Retina (tissue), 1 donor: ENCODE measurements around the gene NUP88.

ENCODE experiments used
- DNase-seq: peaks from one replicate; pipeline ENCODE4 v3.0.0-alpha.2; 2016

The NUP88 gene

DNA sequence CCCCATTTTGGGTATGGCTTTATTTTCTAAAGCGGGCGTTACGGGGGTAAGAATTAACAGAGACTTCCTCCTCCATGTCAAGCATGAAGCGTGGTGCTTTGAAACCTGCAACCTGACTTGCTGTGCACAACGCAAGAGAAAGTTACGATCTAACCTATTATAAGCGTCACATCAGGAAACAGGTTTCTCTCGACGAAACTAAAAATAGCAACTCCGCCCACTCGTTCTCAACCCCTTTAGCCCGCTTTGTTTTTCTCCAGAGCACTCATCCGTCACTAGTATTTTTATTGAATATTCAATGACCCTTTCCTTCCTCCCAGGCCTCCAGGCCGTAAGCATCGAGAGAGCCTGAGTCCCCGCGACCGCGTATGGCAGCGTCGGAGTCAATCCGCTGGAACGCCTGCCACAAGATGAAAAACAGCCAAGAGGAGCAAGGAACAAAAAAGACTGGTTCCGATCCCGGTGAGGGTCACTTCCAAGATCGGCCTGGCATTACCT, 555 bp downstream of the NUP88 start:
- DNase-seq = no peak

- no peak for DNase-seq
Measured at GRCh38 chr17:5416901-5417300, 2.6 kb downstream of the NUP88 start.

- DNase-seq = no peak
Measured at GRCh38 chr17:5413682-5414081, 5.8 kb downstream of the NUP88 start.

- DNase-seq = no peak
Measured at GRCh38 chr17:5410594-5411272, 8.7 kb downstream of the NUP88 start.

- no peak for DNase-seq
Measured at GRCh38 chr17:5408186-5408585, 11.3 kb downstream of the NUP88 start.

GRCh38 chr17:5405400-5405799, 14.1 kb downstream of the NUP88 start:
- no peak for DNase-seq

DNA sequence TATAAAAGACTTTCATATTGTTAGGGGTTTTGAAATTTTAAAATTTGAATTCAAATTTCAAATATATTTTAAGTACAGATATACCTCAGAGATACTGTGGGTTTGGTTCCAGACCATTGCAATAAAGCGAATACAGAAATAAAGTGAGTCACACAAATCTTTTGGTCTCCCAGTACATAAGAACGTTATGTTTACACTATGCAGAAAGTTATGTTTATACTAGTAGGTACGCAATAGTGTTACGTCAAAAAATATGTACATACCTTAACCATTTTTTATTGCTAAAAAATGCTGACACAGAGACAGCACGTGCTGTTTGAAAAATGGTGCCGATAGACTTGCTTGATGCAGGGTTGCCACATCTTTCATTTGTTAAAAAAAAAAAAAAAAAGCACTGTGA, 19.7 kb downstream of the NUP88 start:
- DNase-seq = no peak

GRCh38 chr17:5396612-5397011, 22.9 kb downstream of the NUP88 start:
- DNase-seq = no peak

DNA sequence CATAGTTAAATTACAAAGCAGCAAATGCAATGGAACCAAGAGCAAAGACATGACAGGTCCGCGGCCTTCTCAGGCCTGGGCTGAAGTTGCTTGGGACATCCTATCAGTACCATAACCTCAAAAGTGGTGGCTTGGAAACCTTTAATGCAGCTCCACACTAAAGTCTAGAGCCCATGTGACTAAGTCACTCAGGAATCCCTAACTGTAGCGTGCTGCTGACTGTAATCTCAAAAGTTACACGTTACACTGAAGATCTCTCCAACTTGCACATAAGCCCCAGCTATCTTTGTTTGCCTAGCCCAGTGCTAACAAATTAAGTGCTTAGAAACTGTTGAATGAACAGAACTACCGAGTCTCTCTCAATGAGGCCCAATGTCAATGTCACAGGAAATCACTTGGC, 27.8 kb downstream of the NUP88 start:
- DNase-seq = no peak

GRCh38 chr17:5381542-5381941, 37.9 kb downstream of the NUP88 start:
- no peak for DNase-seq

- DNase-seq = no peak
Measured at GRCh38 chr17:5380491-5381135, 38.8 kb downstream of the NUP88 start.

GRCh38 chr17:5379351-5380107, 39.9 kb downstream of the NUP88 start:
- DNase-seq = no peak

DNA sequence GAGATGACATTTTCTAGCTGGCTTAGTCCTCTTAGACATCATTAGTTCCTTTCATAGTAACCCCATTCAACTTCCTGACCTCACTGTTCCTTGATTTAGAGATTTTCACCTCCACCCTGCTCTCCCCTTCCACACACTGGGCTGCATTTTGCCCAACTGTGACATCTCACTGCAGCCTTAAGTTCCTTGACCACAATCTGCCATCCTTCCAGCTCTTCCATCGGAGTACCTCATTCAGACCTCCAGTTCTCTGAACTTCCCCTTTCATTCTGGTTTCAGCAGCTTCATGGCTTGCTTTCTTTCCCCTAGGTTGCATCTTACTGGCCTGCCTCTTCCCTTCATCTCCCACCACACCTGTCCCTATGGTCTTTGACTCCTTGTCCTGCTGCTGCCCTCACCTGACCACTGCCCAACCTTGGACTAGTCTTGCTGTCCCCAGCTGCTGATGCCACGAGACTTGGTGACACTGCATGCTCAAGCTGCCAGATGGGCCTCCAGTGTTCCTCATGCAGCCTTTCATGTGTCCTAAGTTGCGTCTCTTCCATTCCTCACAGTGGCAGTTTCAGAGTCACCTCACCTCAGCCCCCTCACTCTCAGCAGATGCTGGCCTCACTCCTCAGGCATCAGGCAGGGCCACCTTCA, 40.8 kb downstream of the NUP88 start:
- DNase-seq = no peak

DNA sequence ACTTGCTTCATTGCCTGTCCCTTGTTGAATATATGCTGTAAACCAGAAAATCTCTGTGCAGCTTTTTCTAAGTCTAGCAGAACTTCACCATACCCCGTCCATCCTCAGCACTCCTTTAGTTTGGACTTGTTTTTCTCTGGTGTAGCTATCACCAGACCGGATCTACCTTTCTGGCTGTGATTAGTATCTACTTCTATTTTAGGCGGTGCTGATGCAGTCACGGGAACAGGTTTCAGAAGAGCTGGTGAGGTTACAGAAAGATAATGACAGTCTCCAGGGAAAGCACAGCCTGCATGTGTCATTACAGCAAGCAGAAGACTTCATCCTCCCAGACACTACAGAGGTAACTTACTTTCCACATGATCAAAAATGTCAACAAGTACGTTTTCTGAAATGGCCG, 46.4 kb downstream of the NUP88 start:
- no peak for DNase-seq

- DNase-seq = no peak
Measured at GRCh38 chr17:5370411-5370810, 49.1 kb downstream of the NUP88 start.

GRCh38 chr17:5365831-5366230, 53.6 kb downstream of the NUP88 start:
- DNase-seq = no peak

DNA sequence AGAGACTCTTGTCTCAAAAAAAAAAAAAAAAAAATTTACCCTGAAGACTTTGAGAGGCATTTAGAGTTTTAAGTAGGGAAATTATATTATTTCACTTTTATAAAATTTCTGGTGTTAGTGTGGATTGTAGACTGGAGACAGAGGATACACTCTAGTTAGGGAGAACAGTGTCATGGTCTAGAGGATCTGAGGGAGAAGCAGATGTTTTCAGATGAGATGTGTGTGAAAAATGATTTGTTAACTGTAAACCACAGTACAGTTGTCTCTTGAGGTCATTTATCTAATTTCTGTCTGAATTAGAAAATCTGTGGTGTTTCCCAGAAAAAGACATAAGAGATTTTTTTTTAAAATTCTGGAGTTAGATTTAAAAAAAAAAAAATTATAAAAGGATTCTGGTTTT, 54.8 kb downstream of the NUP88 start:
- DNase-seq = no peak

DNA sequence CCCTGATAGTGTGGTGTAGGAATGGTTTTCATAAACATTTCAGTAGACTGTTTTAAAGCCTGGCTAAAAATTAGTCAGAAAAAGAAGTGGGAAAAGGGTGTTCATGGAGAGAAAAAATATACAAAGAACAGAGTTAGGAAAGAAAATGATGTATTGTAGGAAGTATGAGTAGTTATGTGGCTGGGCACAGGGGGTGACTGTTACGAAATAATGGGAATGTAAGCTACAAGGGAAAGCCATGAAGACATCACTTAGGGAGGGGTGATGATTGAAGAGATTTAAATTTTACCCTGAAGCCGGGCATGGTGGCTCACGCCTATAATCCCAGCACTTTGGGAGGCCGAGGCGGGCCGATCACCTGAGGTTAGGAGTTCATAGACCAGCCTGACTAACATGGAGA, 55.3 kb downstream of the NUP88 start:
- no peak for DNase-seq

GRCh38 chr17:5362162-5362811, 57.2 kb downstream of the NUP88 start:
- no peak for DNase-seq

DNA sequence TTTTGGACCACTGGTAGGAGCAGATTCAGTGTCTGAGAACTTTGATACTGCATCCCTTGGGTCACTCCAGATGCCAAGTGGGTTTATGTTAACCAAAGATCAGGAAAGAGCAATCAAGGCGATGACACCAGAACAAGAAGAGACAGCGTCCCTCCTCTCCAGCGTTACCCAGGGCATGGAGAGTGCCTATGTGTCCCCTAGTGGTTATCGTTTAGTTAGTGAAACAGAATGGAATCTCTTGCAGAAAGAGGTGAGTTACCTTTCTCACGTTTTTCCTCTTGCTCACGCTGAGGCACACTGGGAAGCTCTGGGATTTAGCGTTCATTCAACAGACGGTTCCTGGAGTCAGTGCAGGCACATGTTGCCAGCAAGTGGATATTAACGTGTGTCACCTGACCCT, 58.0 kb downstream of the NUP88 start:
- DNase-seq = no peak

GRCh38 chr17:5355421-5356129, 63.9 kb downstream of the NUP88 start:
- DNase-seq = no peak

DNA sequence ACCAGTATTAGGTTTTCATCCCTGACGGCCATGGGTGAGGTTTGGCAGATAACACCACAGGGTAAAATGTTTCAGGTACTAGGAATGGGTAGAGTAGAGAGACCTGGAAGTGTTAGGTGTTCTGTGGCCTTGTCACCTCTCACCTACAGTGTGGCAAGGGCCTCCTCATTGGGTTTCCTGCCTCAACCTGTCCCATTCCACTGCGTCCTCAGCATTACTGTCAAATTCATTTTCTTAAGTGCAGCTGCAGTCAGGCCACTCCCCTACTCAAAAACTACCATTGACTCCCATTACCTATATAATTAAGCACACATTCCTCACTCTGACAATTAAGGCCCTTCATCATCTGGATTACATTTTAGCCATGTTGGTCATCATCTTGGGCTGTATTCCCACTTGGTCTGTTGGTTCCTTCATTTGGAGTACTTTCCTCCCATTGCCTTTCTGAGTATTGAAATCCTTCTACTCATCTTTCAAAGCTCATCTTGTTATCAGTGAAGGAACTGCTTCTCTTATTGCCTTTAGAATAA, 64.5 kb downstream of the NUP88 start:
- DNase-seq = no peak
